GM19240 (cell line): Measurements from ENCODE around the gene HOXD3.

ENCODE experiments used
- DNase-seq: peaks from one replicate; pipeline ENCODE4 v3.0.0; 2011; ENCODE audit warnings: low spot score; ENCODE audit not compliant: insufficient read length

HOXD3 gene

DNA sequence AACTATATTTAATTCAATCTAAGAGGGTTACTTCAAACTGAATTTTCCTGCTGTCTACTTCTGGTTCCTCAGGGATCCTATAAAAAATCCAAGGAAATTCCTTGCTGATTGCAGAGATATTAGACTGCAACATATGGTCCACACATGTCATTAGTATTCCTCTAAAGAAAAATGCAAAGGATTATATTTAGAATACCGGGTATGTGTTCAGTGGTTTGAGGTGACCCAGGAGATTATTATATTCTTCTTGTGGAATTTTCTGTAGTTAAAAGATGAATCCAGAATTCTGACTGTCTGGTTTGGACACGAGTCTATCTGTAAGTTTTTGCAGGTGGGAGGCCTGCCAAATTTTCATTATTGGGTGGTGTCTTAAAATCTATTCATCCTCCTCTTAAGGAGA, 49.6 kb downstream of the HOXD3 start:
- no peak for DNase-seq

GRCh38 chr2:176211110-176211509, 54.0 kb downstream of the HOXD3 start:
- no peak for DNase-seq

DNA sequence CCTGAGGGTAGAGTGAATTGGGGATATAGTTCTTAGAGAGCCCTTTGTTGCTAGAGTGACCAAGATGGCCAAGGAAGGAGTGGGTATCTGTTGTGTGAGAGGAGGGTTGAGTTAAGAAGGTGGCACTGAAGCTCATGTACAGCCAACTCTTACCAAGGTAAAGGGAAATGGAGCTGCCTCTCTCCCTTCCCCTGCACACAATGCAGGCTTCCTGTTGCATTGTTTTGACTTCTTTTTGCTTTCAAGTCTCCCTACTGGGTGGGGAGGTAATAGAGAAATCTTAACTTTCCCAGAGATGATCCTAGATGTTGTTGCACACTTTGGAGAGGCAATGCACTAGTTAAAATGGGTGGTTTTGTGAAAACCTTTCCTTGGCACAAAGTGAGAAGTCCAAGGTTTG, 55.2 kb downstream of the HOXD3 start:
- no peak for DNase-seq

DNA sequence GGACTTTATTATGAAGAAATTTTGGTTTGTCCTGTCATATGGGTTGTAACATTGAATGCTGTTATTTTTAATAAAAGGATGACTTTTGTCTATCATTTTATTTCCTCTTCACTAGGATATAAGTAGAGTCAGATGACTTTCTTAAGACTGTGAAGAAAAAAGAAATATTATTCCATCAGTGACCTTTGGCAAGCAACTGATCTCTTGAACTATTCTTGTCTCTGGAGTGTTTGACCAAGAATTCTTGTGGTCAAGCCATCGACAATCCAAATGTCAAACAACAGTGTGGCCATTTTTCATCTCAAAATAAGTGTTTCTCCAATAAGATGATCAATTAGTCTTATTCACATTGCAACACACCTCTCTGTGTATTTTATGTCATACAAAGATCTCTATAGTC, 56.3 kb downstream of the HOXD3 start:
- no peak for DNase-seq
